GM18520 (cell line): Measurements from ENCODE around the gene NOL12.
"Not testable (repeated sequence)": the region's sequence is repeated elsewhere in the genome, so short reads cannot be mapped to it uniquely, and the experiment has no call there.

Source experiments
- ATAC-seq: cut with Tn5 transposase; IDR thresholded peaks from one replicate; pipeline ENCODE4 v1.9.1; 2021; ENCODE audit not compliant: unreplicated experiment

NOL12 gene

DNA sequence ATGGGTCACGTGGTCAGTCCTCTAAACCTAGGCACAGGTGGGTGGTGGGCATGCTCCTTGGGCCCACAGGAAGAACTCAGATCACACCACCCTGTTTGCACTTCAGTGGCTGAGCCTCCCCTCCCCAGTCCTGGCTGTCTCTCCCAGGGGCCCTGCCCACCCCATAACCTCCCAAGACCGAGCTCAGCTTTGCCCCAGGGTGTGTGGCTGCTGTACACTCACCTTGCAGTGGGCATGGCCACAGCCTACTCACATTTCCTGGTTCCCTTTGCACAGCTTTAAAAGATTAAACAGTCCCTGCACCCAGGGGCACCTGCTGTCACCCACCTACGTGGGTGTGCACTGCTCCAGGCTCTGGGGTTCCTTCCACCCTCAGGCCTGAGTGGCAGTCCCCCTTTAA is 24.5 kb downstream of the NOL12 start:
- no peak for ATAC-seq

DNA sequence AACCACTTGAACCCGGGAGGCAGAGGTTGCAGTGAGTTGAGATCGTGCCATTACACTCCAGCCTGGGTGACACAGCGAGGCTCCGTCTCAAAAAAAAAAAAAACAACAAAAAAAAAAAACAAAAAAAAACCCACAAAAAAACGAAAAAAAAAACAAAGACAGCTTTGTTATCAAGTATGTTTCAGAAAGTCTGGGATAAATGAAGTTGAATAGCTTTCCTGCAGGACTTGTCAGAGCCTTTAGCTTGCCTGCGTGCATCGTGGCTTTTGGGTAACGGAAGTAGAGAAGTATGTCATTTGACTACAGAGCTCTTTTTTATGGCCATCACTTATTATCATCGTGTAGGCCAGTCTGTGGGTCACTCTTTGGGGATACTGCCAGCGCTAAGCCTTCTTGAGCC is 25.3 kb downstream of the NOL12 start:
- no peak for ATAC-seq

DNA sequence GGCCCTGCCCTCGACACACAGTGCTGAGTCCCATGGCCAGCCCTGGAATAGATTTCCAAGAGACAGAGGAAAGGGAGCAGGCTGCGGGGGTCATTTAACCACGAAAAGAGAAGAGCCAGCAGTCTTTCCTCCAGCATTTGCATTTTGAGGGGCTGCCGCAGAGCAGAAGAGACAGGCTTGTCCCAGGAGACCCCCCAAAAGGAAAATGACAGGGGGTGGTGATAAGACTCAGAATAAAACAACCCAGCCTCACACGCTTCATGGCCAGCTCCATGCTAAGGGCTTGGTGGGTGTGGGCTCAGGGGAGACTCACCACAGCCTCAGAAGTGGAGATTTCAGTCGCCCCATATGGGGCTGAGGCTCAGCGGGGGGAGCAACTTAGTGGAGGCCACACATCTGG is 27.6 kb downstream of the NOL12 start:
- no peak for ATAC-seq

GRCh38 chr22:37714634-37715033 is 28.5 kb downstream of the NOL12 start:
- no peak for ATAC-seq

DNA sequence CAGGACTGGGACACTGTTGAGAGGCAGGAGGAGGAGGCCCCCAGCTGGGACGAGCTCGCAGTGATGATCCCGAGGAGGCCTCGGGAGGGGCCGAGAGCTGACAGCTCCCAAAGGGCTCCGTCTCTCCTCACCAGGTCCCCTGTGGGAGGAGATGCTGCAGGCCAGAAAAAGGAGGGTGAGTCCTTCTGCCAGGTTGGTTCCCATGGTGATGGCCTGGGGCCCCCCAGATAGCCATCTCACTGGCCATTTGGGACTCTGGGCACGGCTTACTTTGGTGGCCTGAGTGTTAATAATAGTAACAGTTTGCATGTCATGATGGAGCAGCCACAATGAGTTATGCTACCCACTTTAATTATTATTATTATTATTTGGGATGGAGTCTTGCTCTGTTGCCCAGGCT is 29.6 kb downstream of the NOL12 start:
- ATAC-seq = no peak

- ATAC-seq = no peak
Observed at GRCh38 chr22:37716708-37717107, 30.6 kb downstream of the NOL12 start.

DNA sequence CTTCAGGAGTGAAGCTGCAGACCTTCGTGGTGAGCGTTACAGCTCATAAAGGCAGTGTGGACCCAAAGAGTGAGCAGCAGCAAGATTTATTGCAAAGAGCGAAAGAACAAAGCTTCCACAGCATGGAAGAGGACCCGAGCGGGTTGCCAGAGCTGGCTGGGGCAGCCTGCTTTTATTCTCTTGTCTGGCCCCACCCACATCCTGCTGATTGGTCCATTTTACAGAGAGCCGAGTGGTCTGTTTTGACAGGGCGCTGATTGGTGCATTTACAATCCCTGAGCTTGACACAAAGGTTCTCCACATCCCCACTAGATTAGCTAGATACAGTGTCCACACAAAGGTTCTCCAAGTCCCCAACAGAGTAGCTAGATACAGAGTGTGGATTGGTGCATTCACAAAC is 31.1 kb downstream of the NOL12 start:
- ATAC-seq = not testable (repeated sequence)

- not testable (repeated sequence) for ATAC-seq
Observed at GRCh38 chr22:37717746-37718305, 31.7 kb downstream of the NOL12 start.

DNA sequence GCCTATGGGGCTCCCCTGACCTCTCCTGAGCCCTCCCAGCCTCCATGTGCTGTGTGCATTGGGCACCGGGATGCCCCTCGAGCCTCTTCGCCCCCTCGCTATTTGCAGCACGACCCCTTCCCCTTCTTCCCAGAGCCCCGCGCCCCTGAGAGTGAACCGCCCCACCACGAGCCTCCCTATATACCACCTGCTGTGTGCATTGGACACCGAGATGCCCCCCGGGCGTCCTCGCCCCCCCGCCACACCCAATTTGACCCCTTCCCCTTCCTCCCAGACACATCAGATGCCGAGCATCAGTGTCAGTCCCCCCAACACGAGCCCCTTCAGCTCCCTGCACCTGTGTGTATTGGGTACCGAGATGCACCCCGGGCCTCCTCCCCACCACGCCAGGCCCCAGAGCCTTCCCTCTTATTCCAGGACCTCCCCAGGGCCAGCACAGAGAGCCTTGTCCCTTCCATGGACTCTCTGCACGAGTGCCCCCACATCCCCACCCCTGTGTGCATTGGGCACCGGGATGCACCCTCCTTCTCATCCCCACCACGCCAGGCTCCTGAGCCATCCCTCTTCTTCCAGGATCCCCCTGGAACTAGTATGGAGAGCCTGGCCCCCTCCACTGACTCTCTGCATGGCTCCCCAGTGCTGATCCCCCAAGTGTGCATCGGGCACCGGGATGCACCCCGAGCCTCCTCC is 39.6 kb downstream of the NOL12 start:
- ATAC-seq = no peak

- no peak for ATAC-seq
Observed at GRCh38 chr22:37726241-37726887, 40.2 kb downstream of the NOL12 start.

GRCh38 chr22:37728620-37729019 is 42.5 kb downstream of the NOL12 start:
- ATAC-seq = no peak

GRCh38 chr22:37731804-37732471 is 45.8 kb downstream of the NOL12 start:
- no peak for ATAC-seq

- ATAC-seq = no peak
Observed at GRCh38 chr22:37732699-37733607, 46.8 kb downstream of the NOL12 start.

DNA sequence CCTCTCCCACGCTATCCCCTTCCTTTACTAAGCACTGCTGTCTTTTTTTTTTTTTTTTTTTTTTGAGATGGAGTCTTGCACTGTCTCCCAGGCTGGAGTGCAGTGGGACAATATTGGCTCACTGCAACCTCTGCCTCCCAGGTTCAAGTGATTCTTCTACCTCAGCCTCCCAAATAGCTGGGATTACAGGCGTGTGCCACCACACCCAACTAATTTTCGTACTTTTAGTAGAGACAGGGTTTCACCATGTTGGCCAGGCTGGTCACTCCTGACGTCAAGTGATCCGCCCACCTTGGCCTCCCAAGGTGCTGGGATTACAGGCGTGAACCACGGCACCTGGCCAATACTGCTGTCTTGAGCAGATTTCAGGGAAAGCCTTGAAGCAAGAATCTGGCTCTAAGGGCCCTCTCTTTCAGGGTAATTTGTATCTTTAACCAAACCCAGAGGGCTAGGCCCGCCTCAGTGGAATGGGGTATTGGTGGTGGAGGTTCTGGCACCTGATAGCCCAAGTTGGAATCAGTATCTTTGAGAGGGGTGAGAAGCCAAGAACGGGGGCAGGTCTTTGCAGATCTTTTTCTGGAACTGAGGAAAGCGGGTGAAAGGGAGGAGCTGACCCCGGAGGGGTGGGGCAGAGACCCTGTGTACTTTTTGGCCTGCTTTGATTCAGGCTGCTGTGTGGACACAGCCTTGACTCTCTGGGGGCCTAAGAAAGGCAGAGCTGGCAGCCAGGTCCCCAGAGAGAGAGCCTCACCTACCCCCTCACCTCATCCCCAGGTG is 47.7 kb downstream of the NOL12 start:
- no peak for ATAC-seq

- ATAC-seq = no peak
Observed at GRCh38 chr22:37734402-37734700, 48.2 kb downstream of the NOL12 start.

GRCh38 chr22:37734964-37735451 is 48.9 kb downstream of the NOL12 start:
- no peak for ATAC-seq

DNA sequence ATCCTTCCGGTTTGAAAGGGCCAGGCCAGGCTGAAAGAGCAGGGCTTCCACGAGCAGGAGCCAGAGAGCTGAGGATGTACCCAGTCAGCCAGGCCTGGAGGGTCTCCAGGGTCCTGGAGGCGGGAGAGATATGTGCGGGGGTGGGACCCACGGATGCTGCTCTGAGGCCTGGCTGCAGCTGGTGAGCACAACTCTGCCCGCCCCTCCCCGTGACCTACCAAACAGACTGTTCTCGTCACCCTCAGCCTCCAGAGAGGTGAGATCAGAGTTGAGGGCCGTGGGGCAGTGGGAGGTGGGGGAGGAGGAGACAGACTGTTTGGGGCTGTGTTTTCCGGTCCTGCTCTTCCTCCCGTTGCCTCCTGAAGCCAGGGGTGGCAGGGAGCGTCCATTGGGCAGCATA is 52.9 kb downstream of the NOL12 start:
- no peak for ATAC-seq

DNA sequence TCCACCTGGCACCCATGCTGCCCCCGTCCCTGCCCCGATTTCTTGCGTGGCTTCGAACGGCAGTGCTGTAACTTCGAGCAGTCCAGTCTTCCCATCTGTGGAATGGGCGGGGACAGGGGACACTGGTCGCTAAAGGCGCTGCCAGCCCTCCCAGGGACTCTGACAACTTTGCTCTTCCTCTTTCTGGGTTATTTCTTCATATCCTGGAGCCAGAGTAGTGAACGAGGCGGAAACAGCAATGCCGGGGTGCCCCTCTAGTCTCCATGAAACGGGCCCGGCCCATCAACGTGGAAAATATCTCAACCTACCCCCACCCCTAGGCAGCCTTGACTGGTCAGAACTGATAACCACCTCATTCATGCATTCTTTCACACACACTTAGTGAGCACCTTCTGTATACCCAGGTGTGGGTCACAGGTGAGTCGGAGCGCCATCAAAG is 53.5 kb downstream of the NOL12 start:
- no peak for ATAC-seq

GRCh38 chr22:37740455-37741311 is 54.5 kb downstream of the NOL12 start:
- no peak for ATAC-seq
